Mammary epithelial cell (primary cell): ENCODE results near the gene GPBP1.

Experiments used
- CTCF ChIP-seq, 2 donors: IDR thresholded peaks in 1 of 2; conservative IDR thresholded peaks in 1 of 2; 2 replicates each; pipeline ENCODE4 v1.5.1; 2011 to 2012; ENCODE audit warnings: inconsistent platforms in 2 of 2, low read length in 2 of 2, mild to moderate bottlenecking in 2 of 2, control low read depth in 1 of 2, low read depth in 1 of 2; ENCODE audit not compliant: insufficient read depth in 1 of 2; ENCODE audit errors: extremely low read depth in 1 of 2
- EZH2 ChIP-seq: IDR thresholded peaks from 2 replicates; pipeline ENCODE4 v1.6.1; 2012; ENCODE audit warnings: low read length, inconsistent platforms, borderline replicate concordance

GRCh38 chr5:57171816-57172465 lies 1.9 kb upstream of the GPBP1 start:
- no peak for TF ChIP-seq EZH2
- TF ChIP-seq CTCF (conservative IDR thresholded peaks at IDR 0.05 in 1 of 2, IDR thresholded peaks at IDR 0.05 in 1 of 2; ENCODE audit: extremely low read depth in 1 of 2, insufficient read depth in 1 of 2, low read depth in 1 of 2, low read length in 2 of 2) = no peak
